ENCODE data around the gene GPN2.
A peak's percentile ranks its signal among the peaks of the same experiment; 100 is the strongest.

Gene GPN2

GRCh38 chr1:26900001-26900814, 10.1 kb upstream of the GPN2 start, which contains the start of gene GPATCH3 (continued):
- TF ChIP-seq SETDB1 (IDR thresholded peaks at IDR 0.05; ENCODE audit: insufficient read length, low read length): no peak
- TF ChIP-seq, protein P1, sequence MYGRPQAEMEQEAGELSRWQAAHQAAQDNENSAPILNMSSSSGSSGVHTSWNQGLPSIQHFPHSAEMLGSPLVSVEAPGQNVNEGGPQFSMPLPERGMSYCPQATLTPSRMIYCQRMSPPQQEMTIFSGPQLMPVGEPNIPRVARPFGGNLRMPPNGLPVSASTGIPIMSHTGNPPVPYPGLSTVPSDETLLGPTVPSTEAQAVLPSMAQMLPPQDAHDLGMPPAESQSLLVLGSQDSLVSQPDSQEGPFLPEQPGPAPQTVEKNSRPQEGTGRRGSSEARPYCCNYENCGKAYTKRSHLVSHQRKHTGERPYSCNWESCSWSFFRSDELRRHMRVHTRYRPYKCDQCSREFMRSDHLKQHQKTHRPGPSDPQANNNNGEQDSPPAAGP (tag by site-specific recombination; IDR thresholded peaks at IDR 0.05): peak; percentile 81
- TF ChIP-seq, protein P2, sequence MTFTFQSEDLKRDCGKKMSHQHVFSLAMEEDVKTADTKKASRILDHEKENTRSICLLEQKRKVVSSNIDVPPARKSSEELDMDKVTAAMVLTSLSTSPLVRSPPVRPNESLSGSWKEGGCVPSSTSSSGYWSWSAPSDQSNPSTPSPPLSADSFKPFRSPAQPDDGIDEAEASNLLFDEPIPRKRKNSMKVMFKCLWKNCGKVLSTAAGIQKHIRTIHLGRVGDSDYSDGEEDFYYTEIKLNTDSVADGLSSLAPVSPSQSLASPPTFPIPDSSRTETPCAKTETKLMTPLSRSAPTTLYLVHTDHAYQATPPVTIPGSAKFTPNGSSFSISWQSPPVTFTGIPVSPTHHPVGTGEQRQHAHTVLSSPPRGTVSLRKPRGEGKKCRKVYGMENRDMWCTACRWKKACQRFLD (tag by site-specific recombination; IDR thresholded peaks at IDR 0.05): peak; percentile 93
- 0 out of 2 replicates have a peak, but pooled peaks have one; percentile 38 for TF ChIP-seq ZNF660 (tag by site-specific recombination; IDR thresholded peaks at IDR 0.05)
- TF ChIP-seq, protein P3, sequence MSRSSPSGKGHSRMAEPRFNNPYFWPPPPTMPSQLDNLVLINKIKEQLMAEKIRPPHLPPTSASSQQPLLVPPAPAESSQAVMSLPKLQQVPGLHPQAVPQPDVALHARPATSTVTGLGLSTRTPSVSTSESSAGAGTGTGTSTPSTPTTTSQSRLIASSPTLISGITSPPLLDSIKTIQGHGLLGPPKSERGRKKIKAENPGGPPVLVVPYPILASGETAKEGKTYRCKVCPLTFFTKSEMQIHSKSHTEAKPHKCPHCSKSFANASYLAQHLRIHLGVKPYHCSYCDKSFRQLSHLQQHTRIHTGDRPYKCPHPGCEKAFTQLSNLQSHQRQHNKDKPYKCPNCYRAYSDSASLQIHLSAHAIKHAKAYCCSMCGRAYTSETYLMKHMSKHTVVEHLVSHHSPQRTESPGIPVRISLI (tag by site-specific recombination; IDR thresholded peaks at IDR 0.05): no peak
- TF ChIP-seq ZNF549 (tag by site-specific recombination; IDR thresholded peaks at IDR 0.05): no peak
- peak; percentile 86 for TF ChIP-seq TRIM28 (IDR thresholded peaks at IDR 0.05; ENCODE audit: borderline replicate concordance, low read length)
- TF ChIP-seq, protein P4, sequence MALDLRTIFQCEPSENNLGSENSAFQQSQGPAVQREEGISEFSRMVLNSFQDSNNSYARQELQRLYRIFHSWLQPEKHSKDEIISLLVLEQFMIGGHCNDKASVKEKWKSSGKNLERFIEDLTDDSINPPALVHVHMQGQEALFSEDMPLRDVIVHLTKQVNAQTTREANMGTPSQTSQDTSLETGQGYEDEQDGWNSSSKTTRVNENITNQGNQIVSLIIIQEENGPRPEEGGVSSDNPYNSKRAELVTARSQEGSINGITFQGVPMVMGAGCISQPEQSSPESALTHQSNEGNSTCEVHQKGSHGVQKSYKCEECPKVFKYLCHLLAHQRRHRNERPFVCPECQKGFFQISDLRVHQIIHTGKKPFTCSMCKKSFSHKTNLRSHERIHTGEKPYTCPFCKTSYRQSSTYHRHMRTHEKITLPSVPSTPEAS (tag by site-specific recombination; IDR thresholded peaks at IDR 0.05): no peak
- TF ChIP-seq, protein P5, sequence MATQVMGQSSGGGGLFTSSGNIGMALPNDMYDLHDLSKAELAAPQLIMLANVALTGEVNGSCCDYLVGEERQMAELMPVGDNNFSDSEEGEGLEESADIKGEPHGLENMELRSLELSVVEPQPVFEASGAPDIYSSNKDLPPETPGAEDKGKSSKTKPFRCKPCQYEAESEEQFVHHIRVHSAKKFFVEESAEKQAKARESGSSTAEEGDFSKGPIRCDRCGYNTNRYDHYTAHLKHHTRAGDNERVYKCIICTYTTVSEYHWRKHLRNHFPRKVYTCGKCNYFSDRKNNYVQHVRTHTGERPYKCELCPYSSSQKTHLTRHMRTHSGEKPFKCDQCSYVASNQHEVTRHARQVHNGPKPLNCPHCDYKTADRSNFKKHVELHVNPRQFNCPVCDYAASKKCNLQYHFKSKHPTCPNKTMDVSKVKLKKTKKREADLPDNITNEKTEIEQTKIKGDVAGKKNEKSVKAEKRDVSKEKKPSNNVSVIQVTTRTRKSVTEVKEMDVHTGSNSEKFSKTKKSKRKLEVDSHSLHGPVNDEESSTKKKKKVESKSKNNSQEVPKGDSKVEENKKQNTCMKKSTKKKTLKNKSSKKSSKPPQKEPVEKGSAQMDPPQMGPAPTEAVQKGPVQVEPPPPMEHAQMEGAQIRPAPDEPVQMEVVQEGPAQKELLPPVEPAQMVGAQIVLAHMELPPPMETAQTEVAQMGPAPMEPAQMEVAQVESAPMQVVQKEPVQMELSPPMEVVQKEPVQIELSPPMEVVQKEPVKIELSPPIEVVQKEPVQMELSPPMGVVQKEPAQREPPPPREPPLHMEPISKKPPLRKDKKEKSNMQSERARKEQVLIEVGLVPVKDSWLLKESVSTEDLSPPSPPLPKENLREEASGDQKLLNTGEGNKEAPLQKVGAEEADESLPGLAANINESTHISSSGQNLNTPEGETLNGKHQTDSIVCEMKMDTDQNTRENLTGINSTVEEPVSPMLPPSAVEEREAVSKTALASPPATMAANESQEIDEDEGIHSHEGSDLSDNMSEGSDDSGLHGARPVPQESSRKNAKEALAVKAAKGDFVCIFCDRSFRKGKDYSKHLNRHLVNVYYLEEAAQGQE (tag by site-specific recombination; IDR thresholded peaks at IDR 0.05): no peak
- TF ChIP-seq ZNF146 (tag by site-specific recombination; IDR thresholded peaks at IDR 0.05): 0 out of 2 replicates have a peak, but pooled peaks have one; percentile 25
- no peak for TF ChIP-seq RBAK (tag by site-specific recombination; IDR thresholded peaks at IDR 0.05)
- peak; percentile 94 for TF ChIP-seq IKZF3 (tag by site-specific recombination; IDR thresholded peaks at IDR 0.05)
- TF ChIP-seq EGR2 (tag by site-specific recombination; IDR thresholded peaks at IDR 0.05; ENCODE audit: low read depth): 0 out of 2 replicates have a peak, but pooled peaks have one; percentile 29
- 0 out of 2 replicates have a peak, but pooled peaks have one; percentile 16 for TF ChIP-seq ZNF366 (tag by site-specific recombination; conservative IDR thresholded peaks at IDR 0.05)
- TF ChIP-seq ZNF514 (tag by site-specific recombination; IDR thresholded peaks at IDR 0.05): no peak
- no peak; the same call in 1 of the 2 replicates for TF ChIP-seq ZNF133 (tag by site-specific recombination; IDR thresholded peaks at IDR 0.05)
- TF ChIP-seq PRDM1 (tag by site-specific recombination; IDR thresholded peaks at IDR 0.05): no peak
- TF ChIP-seq ZNF398 (tag by site-specific recombination; IDR thresholded peaks at IDR 0.05): no peak
- TF ChIP-seq HOXD13 (CRISPR knock-in tag; IDR thresholded peaks at IDR 0.05; ENCODE audit: borderline replicate concordance): no peak
- no peak for TF ChIP-seq MYNN (tag by site-specific recombination; IDR thresholded peaks at IDR 0.05; ENCODE audit: borderline replicate concordance)
- TF ChIP-seq ZNF610 (tag by site-specific recombination; IDR thresholded peaks at IDR 0.05; ENCODE audit: borderline replicate concordance): 0 out of 2 replicates have a peak, but pooled peaks have one; percentile 70
- no peak for TF ChIP-seq ZSCAN16 (tag by site-specific recombination; IDR thresholded peaks at IDR 0.05)
- no peak for TF ChIP-seq ZFP41 (tag by site-specific recombination; IDR thresholded peaks at IDR 0.05; ENCODE audit: borderline replicate concordance)
- peak; percentile 50; the same call in 1 of the 2 replicates for TF ChIP-seq ZNF561 (tag by site-specific recombination; IDR thresholded peaks at IDR 0.05; ENCODE audit: borderline replicate concordance)
- TF ChIP-seq MZF1 (tag by site-specific recombination; IDR thresholded peaks at IDR 0.05; ENCODE audit: borderline replicate concordance): no peak
- TF ChIP-seq, protein P6, sequence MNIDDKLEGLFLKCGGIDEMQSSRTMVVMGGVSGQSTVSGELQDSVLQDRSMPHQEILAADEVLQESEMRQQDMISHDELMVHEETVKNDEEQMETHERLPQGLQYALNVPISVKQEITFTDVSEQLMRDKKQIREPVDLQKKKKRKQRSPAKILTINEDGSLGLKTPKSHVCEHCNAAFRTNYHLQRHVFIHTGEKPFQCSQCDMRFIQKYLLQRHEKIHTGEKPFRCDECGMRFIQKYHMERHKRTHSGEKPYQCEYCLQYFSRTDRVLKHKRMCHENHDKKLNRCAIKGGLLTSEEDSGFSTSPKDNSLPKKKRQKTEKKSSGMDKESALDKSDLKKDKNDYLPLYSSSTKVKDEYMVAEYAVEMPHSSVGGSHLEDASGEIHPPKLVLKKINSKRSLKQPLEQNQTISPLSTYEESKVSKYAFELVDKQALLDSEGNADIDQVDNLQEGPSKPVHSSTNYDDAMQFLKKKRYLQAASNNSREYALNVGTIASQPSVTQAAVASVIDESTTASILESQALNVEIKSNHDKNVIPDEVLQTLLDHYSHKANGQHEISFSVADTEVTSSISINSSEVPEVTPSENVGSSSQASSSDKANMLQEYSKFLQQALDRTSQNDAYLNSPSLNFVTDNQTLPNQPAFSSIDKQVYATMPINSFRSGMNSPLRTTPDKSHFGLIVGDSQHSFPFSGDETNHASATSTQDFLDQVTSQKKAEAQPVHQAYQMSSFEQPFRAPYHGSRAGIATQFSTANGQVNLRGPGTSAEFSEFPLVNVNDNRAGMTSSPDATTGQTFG (tag by site-specific recombination; IDR thresholded peaks at IDR 0.05; ENCODE audit: borderline replicate concordance): no peak

All from HEK293 (cell line).